ENCODE data around the gene CDHR2.

- TF ChIP-seq POLR2A (IDR thresholded peaks at IDR 0.05) (no peak), CTCF (IDR thresholded peaks at IDR 0.05) (no peak), EP300 (IDR thresholded peaks at IDR 0.05) (no peak), POLR2AphosphoS5 (IDR thresholded peaks at IDR 0.05) (no peak)
These were observed 35.4 kb upstream of the CDHR2 start for GRCh38 chr5:176513788-176514187.

Measured in suprapubic skin (tissue), 4 donors.